ENCODE measurements around the gene GCN1.

Gene GCN1

GRCh38 chr12:120228291-120229070, 34.0 kb upstream of the GCN1 start:
- peak overlapping the region; percentile 9 for H3K27ac ChIP-seq (ENCODE audit: low read length)
- H3K27me3 ChIP-seq (ENCODE audit: control insufficient read depth, insufficient read depth, low read length): no peaks in the 10 kb centered on the region
- WGBS (ENCODE audit: insufficient coverage, insufficient read length): no CpG with 5 or more reads among the region's 23 CpGs
- no peaks in the 10 kb centered on the region for H3K9me3 ChIP-seq (ENCODE audit: control insufficient read depth, insufficient read depth, low read length)
- 0 out of 2 replicates have a peak, but pooled peaks cover 5% of the 10 kb centered on the region for H3K36me3 ChIP-seq (ENCODE audit: control insufficient read depth, insufficient read depth, low read length)
- peaks cover 32% of the 10 kb centered on the region for H3K4me1 ChIP-seq (ENCODE audit: control insufficient read depth, insufficient read depth, low read length)
- peak; percentile 92 for DNase-seq (ENCODE audit: low read depth, low spot score)
- H3K4me3 ChIP-seq (ENCODE audit: low read length): no peak overlapping the region

- no CpG with 5 or more reads among the region's 3 CpGs for WGBS (ENCODE audit: insufficient coverage, insufficient read length)
- H3K36me3 ChIP-seq (ENCODE audit: control insufficient read depth, insufficient read depth, low read length): 0 out of 2 replicates have a peak, but pooled peaks cover 5% of the 10 kb centered on the region
- H3K4me1 ChIP-seq (ENCODE audit: control insufficient read depth, insufficient read depth, low read length): peaks cover 32% of the 10 kb centered on the region
- no peak for DNase-seq (ENCODE audit: low read depth, low spot score)
- no peaks in the 10 kb centered on the region for H3K9me3 ChIP-seq (ENCODE audit: control insufficient read depth, insufficient read depth, low read length)
- no peaks in the 10 kb centered on the region for H3K27me3 ChIP-seq (ENCODE audit: control insufficient read depth, insufficient read depth, low read length)
- H3K4me3 ChIP-seq (ENCODE audit: low read length): no peak overlapping the region
- H3K27ac ChIP-seq (ENCODE audit: low read length): no peak overlapping the region
Observed at GRCh38 chr12:120228041-120228290, 33.5 kb upstream of the GCN1 start.

- H3K4me1 ChIP-seq (ENCODE audit: control insufficient read depth, insufficient read depth, low read length): peaks cover 29% of the 10 kb centered on the region
- WGBS (ENCODE audit: insufficient coverage, insufficient read length): no CpG with 5 or more reads among the region's 8 CpGs
- no peak for DNase-seq (ENCODE audit: low read depth, low spot score)
- no peak overlapping the region for H3K27ac ChIP-seq (ENCODE audit: low read length)
- no peaks in the 10 kb centered on the region for H3K9me3 ChIP-seq (ENCODE audit: control insufficient read depth, insufficient read depth, low read length)
- no peaks in the 10 kb centered on the region for H3K27me3 ChIP-seq (ENCODE audit: control insufficient read depth, insufficient read depth, low read length)
- H3K4me3 ChIP-seq (ENCODE audit: low read length): no peak overlapping the region
- H3K36me3 ChIP-seq (ENCODE audit: control insufficient read depth, insufficient read depth, low read length): peaks cover 10% of the 10 kb centered on the region
Observed at GRCh38 chr12:120227233-120228040, 32.9 kb upstream of the GCN1 start.

- H3K4me1 ChIP-seq (ENCODE audit: control insufficient read depth, insufficient read depth, low read length): peaks cover 22% of the 10 kb centered on the region
- no peak for DNase-seq (ENCODE audit: low read depth, low spot score)
- no CpG with 5 or more reads among the region's 13 CpGs for WGBS (ENCODE audit: insufficient coverage, insufficient read length)
- H3K36me3 ChIP-seq (ENCODE audit: control insufficient read depth, insufficient read depth, low read length): peaks cover 22% of the 10 kb centered on the region
- no peaks in the 10 kb centered on the region for H3K9me3 ChIP-seq (ENCODE audit: control insufficient read depth, insufficient read depth, low read length)
- no peak overlapping the region for H3K27ac ChIP-seq (ENCODE audit: low read length)
- H3K4me3 ChIP-seq (ENCODE audit: low read length): no peak overlapping the region
- H3K27me3 ChIP-seq (ENCODE audit: control insufficient read depth, insufficient read depth, low read length): no peaks in the 10 kb centered on the region
Observed at GRCh38 chr12:120225852-120226640, 31.5 kb upstream of the GCN1 start.

- Histone ChIP-seq H3K36me3 (ENCODE audit: control insufficient read depth, insufficient read depth, low read length) (peaks cover 29% of the 10 kb centered on the region), H3K27ac (ENCODE audit: low read length) (no peak overlapping the region), H3K4me3 (ENCODE audit: low read length) (no peak overlapping the region), H3K4me1 (ENCODE audit: control insufficient read depth, insufficient read depth, low read length) (peaks cover 17% of the 10 kb centered on the region), H3K27me3 (ENCODE audit: control insufficient read depth, insufficient read depth, low read length) (no peaks in the 10 kb centered on the region), H3K9me3 (ENCODE audit: control insufficient read depth, insufficient read depth, low read length) (no peaks in the 10 kb centered on the region)
- no peak for DNase-seq (ENCODE audit: low read depth, low spot score)
- WGBS (ENCODE audit: insufficient coverage, insufficient read length): no CpG with 5 or more reads among the region's 9 CpGs
Observed at GRCh38 chr12:120225200-120225558, 30.7 kb upstream of the GCN1 start.

- Histone ChIP-seq H3K4me3 (ENCODE audit: low read length) (no peak overlapping the region), H3K27ac (ENCODE audit: low read length) (no peak overlapping the region), H3K9me3 (ENCODE audit: control insufficient read depth, insufficient read depth, low read length) (no peaks in the 10 kb centered on the region), H3K4me1 (ENCODE audit: control insufficient read depth, insufficient read depth, low read length) (peaks cover 10% of the 10 kb centered on the region), H3K27me3 (ENCODE audit: control insufficient read depth, insufficient read depth, low read length) (no peaks in the 10 kb centered on the region), H3K36me3 (ENCODE audit: control insufficient read depth, insufficient read depth, low read length) (peaks cover 32% of the 10 kb centered on the region)
- DNase-seq (ENCODE audit: low read depth, low spot score): no peak
- WGBS (ENCODE audit: insufficient coverage, insufficient read length): no CpG with 5 or more reads among the region's 25 CpGs
Observed at GRCh38 chr12:120224304-120225199, 30.0 kb upstream of the GCN1 start.

- WGBS (ENCODE audit: insufficient coverage, insufficient read length): no CpG with 5 or more reads among the region's 19 CpGs
- Histone ChIP-seq H3K27ac (ENCODE audit: low read length) (no peak overlapping the region), H3K4me1 (ENCODE audit: control insufficient read depth, insufficient read depth, low read length) (peaks cover 7% of the 10 kb centered on the region), H3K27me3 (ENCODE audit: control insufficient read depth, insufficient read depth, low read length) (no peaks in the 10 kb centered on the region), H3K9me3 (ENCODE audit: control insufficient read depth, insufficient read depth, low read length) (no peaks in the 10 kb centered on the region), H3K4me3 (ENCODE audit: low read length) (no peak overlapping the region), H3K36me3 (ENCODE audit: control insufficient read depth, insufficient read depth, low read length) (peaks cover 40% of the 10 kb centered on the region)
- DNase-seq (ENCODE audit: low read depth, low spot score): no peak
Observed at GRCh38 chr12:120223458-120224303, 29.2 kb upstream of the GCN1 start.

- H3K36me3 ChIP-seq (ENCODE audit: control insufficient read depth, insufficient read depth, low read length): peaks cover 41% of the 10 kb centered on the region
- DNase-seq (ENCODE audit: low read depth, low spot score): no peak
- peaks cover 3% of the 10 kb centered on the region; the same call in 1 of the 2 replicates for H3K4me1 ChIP-seq (ENCODE audit: control insufficient read depth, insufficient read depth, low read length)
- H3K27me3 ChIP-seq (ENCODE audit: control insufficient read depth, insufficient read depth, low read length): no peaks in the 10 kb centered on the region
- WGBS (ENCODE audit: insufficient coverage, insufficient read length): no CpG with 5 or more reads among the region's 12 CpGs
- no peaks in the 10 kb centered on the region for H3K9me3 ChIP-seq (ENCODE audit: control insufficient read depth, insufficient read depth, low read length)
- H3K4me3 ChIP-seq (ENCODE audit: low read length): no peak overlapping the region
- no peak overlapping the region for H3K27ac ChIP-seq (ENCODE audit: low read length)
Observed at GRCh38 chr12:120222288-120222832, 27.8 kb upstream of the GCN1 start.

GRCh38 chr12:120221576-120221900, 27.0 kb upstream of the GCN1 start:
- no peak overlapping the region for H3K27ac ChIP-seq (ENCODE audit: low read length)

More at GRCh38 chr12:120221576-120221900, 27.0 kb upstream of the GCN1 start:
- Histone ChIP-seq H3K4me1 (ENCODE audit: control insufficient read depth, insufficient read depth, low read length) (peaks cover 3% of the 10 kb centered on the region; the same call in 1 of the 2 replicates), H3K4me3 (ENCODE audit: low read length) (no peak overlapping the region), H3K27me3 (ENCODE audit: control insufficient read depth, insufficient read depth, low read length) (no peaks in the 10 kb centered on the region), H3K36me3 (ENCODE audit: control insufficient read depth, insufficient read depth, low read length) (peaks cover 41% of the 10 kb centered on the region), H3K9me3 (ENCODE audit: control insufficient read depth, insufficient read depth, low read length) (no peaks in the 10 kb centered on the region)
- no CpG with 5 or more reads among the region's 13 CpGs for WGBS (ENCODE audit: insufficient coverage, insufficient read length)
- no peak for DNase-seq (ENCODE audit: low read depth, low spot score)
